GM21786 (cell line): ENCODE measurements around the gene TAF1B.

Experiments
- ATAC-seq: cut with Tn5 transposase; IDR thresholded peaks from one replicate; pipeline ENCODE4 v1.9.1; 2021; ENCODE audit not compliant: unreplicated experiment

Gene TAF1B

GRCh38 chr2:9843229-9844035, at the start of gene TAF1B:
TAF1B (plus strand) TSS chr2:9843474; CDS start chr2:9843542, 68 bp downstream.
- peak; percentile 87 for ATAC-seq

- ATAC-seq: no peak
Observed at GRCh38 chr2:9793918-9794717, 49.2 kb upstream of the TAF1B start.

GRCh38 chr2:9795071-9795470, 48.2 kb upstream of the TAF1B start:
- ATAC-seq: no peak

GRCh38 chr2:9796056-9797010, 46.9 kb upstream of the TAF1B start:
- no peak for ATAC-seq

GRCh38 chr2:9797086-9797485, 46.2 kb upstream of the TAF1B start:
- ATAC-seq: no peak

GRCh38 chr2:9797681-9798556, 45.4 kb upstream of the TAF1B start:
- ATAC-seq: no peak

- ATAC-seq: no peak
Observed at GRCh38 chr2:9799011-9799596, 44.2 kb upstream of the TAF1B start.

- ATAC-seq: peak; percentile 84
Observed at GRCh38 chr2:9799729-9800632, 43.3 kb upstream of the TAF1B start.

- no peak for ATAC-seq
Observed at GRCh38 chr2:9800639-9800974, 42.7 kb upstream of the TAF1B start.

- no peak for ATAC-seq
Observed at GRCh38 chr2:9800975-9801726, 42.1 kb upstream of the TAF1B start.

- ATAC-seq: no peak
Observed at GRCh38 chr2:9802576-9802993, 40.7 kb upstream of the TAF1B start.

GRCh38 chr2:9803023-9803805, 40.1 kb upstream of the TAF1B start:
- no peak for ATAC-seq

- no peak for ATAC-seq
Observed at GRCh38 chr2:9805435-9806297, 37.6 kb upstream of the TAF1B start.

- ATAC-seq: no peak
Observed at GRCh38 chr2:9806298-9806610, 37.0 kb upstream of the TAF1B start.

- ATAC-seq: no peak
Observed at GRCh38 chr2:9806656-9807055, 36.6 kb upstream of the TAF1B start.

GRCh38 chr2:9807056-9807455, 36.2 kb upstream of the TAF1B start:
- ATAC-seq: no peak
